Heart left ventricle (tissue), 13 donors: Measurements from ENCODE around the gene LRRC58.

ENCODE experiments used
- CTCF ChIP-seq, 12 donors: fragments of 200-600 bp; sonication (generic) in 4 of 12; IDR thresholded peaks; one replicate each; pipeline versions ENCODE4 v1.5.0 to v1.8.0; 2018 to 2022; ENCODE audit warnings: antibody characterized with exemption in 12 of 12, mild to moderate bottlenecking in 5 of 12
- POLR2A ChIP-seq, 2 donors: fragments of 450-650 bp; IDR thresholded peaks; one replicate each; pipeline ENCODE4 v1.6.1; 2017; ENCODE audit warnings: antibody characterized with exemption in 2 of 2, mild to moderate bottlenecking in 2 of 2, moderate library complexity in 2 of 2
- donor health status: ischemic (EF 13 %, LVEDD 7.1; RV severe dilation, severe dysfunction).
- donor health status: DM: no; HTN: yes; CAD: no.
- donor health status: DM: no; HTN: no; CAD: no.
- donor health status: ischemic (EF 25% LVEDD 6.9; RV normal size, moderate dysfunction).
- donor health status: ischemic (EF 25% LVEDD 5.7; RV mildly dilated, moderate dysfunction).
- donor health status: ischemic (EF 35%, LVEDD 5.7; RV mildly dilated, moderate dysfunction).
- donor health status: nonischemic (EF 11% LVEDD 7.7; RV severe dilation, severe dysfunction).
- donor health status: DM: yes; HTN: yes; CAD: no.
- donor health status: PGD.
- donor health status: ischemic (EF 29% LVEDD 5.4; RV normal size, mild dysfunction).
- donor health status: nonischemic (EF 23%, LVEDD 6.1; RV moderate dilation, normal function).

GRCh38 chr3:120298996-120299395, 50.2 kb downstream of the LRRC58 start:
- TF ChIP-seq CTCF (IDR thresholded peaks at IDR 0.05) (no peak), POLR2A (IDR thresholded peaks at IDR 0.05) (no peak)
